H1 (cell line): ENCODE results near the gene CAMK2G. TPM values are rescaled to one million over a fixed set of nuclear protein-coding genes. Genes with fewer than 3 reads are reported as not detected.

Experiments used
- CTCF ChIA-PET: fragments of 300-600 bp; sonication (Branson Sonifier 250); formaldehyde crosslinking; loops from one replicate; lab custom pipeline; 2021; ENCODE audit not compliant: partially characterized antibody; lab: Charles Lee
- POLR2A ChIA-PET: fragments of 300-600 bp; sonication (Branson Sonifier 250); formaldehyde crosslinking; loops from one replicate; lab custom pipeline; 2021; ENCODE audit warnings: inconsistent platforms; ENCODE audit not compliant: partially characterized antibody; lab: Charles Lee
- DNase-seq, 2 experiments: peaks; one replicate each; pipeline versions ENCODE4 v3.0.0 to v3.0.0-alpha.2; 2010 to 2022; ENCODE audit warnings: low spot score in 2 of 2, low read depth in 1 of 2, mixed read lengths in 1 of 2
- FAIRE-seq: peaks from 2 replicates; lab custom pipeline; 2011; peaks lifted over from hg19 to GRCh38; lab: Jason Lieb, UNC
- H2AFZ ChIP-seq: 2 replicates; pipeline ENCODE4 v1.8.1; 2012; ENCODE audit warnings: low read length, inconsistent platforms
- H2AK5ac ChIP-seq: 2 replicates; pipeline ENCODE4 v1.6.1; 2013; ENCODE audit warnings: low read depth, low read length
- H2BK120ac ChIP-seq: replicated peaks from 2 replicates; pipeline ENCODE3; 2013; ENCODE audit warnings: low read depth, low read length, inconsistent platforms
- H2BK12ac ChIP-seq: 2 replicates; pipeline ENCODE4 v1.6.1; 2013; ENCODE audit warnings: low read depth, low read length
- H2BK15ac ChIP-seq: 2 replicates; pipeline ENCODE4 v1.6.1; 2013; ENCODE audit warnings: low read length
- H2BK20ac ChIP-seq: 2 replicates; pipeline ENCODE4 v1.6.1; 2013; ENCODE audit warnings: low read length
- H2BK5ac ChIP-seq: 2 replicates; pipeline ENCODE4 v1.6.1; 2013; ENCODE audit warnings: low read depth, low read length
- H3K14ac ChIP-seq: 2 replicates; pipeline ENCODE4 v1.6.1; 2013; ENCODE audit warnings: inconsistent platforms; ENCODE audit not compliant: insufficient read length
- H3K18ac ChIP-seq: 2 replicates; pipeline ENCODE4 v1.6.1; 2013; ENCODE audit warnings: low read length; ENCODE audit errors: extremely low read depth
- H3K23ac ChIP-seq: 2 replicates; pipeline ENCODE4 v1.6.1; 2013; ENCODE audit warnings: inconsistent platforms; ENCODE audit not compliant: insufficient read length
- H3K23me2 ChIP-seq: 2 replicates; pipeline ENCODE4 v1.6.1; 2013; ENCODE audit warnings: low read depth, low read length
- H3K27ac ChIP-seq: 2 replicates; pipeline ENCODE4 v1.6.1; 2011; ENCODE audit warnings: low read depth, low read length, inconsistent platforms
- H3K27me3 ChIP-seq, 4 experiments: replicated peaks in 1 of 4; 1 replicate in 1 of 4; 2 replicates in 3 of 4; pipeline versions ENCODE4 v1.6.1 to v1.8.1; 2011 to 2013; ENCODE audit warnings: low read length in 3 of 4, mild to moderate bottlenecking in 3 of 4, inconsistent platforms in 2 of 4, mixed read lengths in 2 of 4, moderate library complexity in 1 of 4; ENCODE audit not compliant: control insufficient read depth in 3 of 4, insufficient read depth in 3 of 4; ENCODE audit errors: extremely low read depth in 1 of 4
- H3K36me3 ChIP-seq, 4 experiments: 2 replicates each; pipeline versions ENCODE4 v1.6.1 to v1.8.1; 2011 to 2013; ENCODE audit warnings: mild to moderate bottlenecking in 4 of 4, low read length in 3 of 4, moderate library complexity in 2 of 4, control low read depth in 1 of 4, inconsistent platforms in 1 of 4; ENCODE audit not compliant: insufficient read depth in 4 of 4, control insufficient read depth in 2 of 4
- H3K4ac ChIP-seq: replicated peaks from 2 replicates; pipeline ENCODE3; 2013; ENCODE audit warnings: low read length, low read depth, mixed read lengths, inconsistent platforms; ENCODE audit not compliant: insufficient read length
- H3K4me1 ChIP-seq, 4 experiments: replicated peaks in 1 of 4; 1 replicate in 1 of 4; 2 replicates in 3 of 4; pipeline versions ENCODE4 v1.6.1 to v1.8.1; 2011 to 2013; ENCODE audit warnings: low read length in 3 of 4, inconsistent platforms in 2 of 4, mixed read lengths in 1 of 4; ENCODE audit not compliant: insufficient read depth in 4 of 4, control insufficient read depth in 3 of 4
- H3K4me2 ChIP-seq, 2 experiments: 2 replicates each; pipeline versions ENCODE4 v1.6.1 to v1.8.1; 2011 to 2013; ENCODE audit warnings: low read depth in 2 of 2, low read length in 2 of 2, control low read depth in 1 of 2, inconsistent platforms in 1 of 2, mild to moderate bottlenecking in 1 of 2; ENCODE audit not compliant: insufficient read depth in 1 of 2
- H3K4me3 ChIP-seq, 4 experiments: fragments of 200-600, 300-600 bp in 1 of 4; sonication (generic), shearing (Covaris generic), sonication (Bioruptor Twin) in 1 of 4; 2 replicates each; pipeline versions ENCODE4 v1.5.1 to v1.8.1; 2011 to 2016; ENCODE audit warnings: low read length in 4 of 4, low read depth in 3 of 4, control low read depth in 2 of 4, inconsistent platforms in 2 of 4, mild to moderate bottlenecking in 2 of 4, mixed read lengths in 1 of 4, moderate library complexity in 1 of 4; ENCODE audit not compliant: insufficient read depth in 2 of 4; ENCODE audit errors: extremely low read depth in 1 of 4
- H3K56ac ChIP-seq: replicated peaks from 2 replicates; pipeline ENCODE3; 2013; ENCODE audit warnings: low read depth, mild to moderate bottlenecking, mixed read lengths, low read length, inconsistent platforms; ENCODE audit not compliant: insufficient read length
- H3K79me1 ChIP-seq: 2 replicates; pipeline ENCODE4 v1.6.1; 2013; ENCODE audit warnings: low read depth, low read length, control low read depth
- H3K79me2 ChIP-seq, 2 experiments: 2 replicates each; pipeline versions ENCODE4 v1.6.1 to v1.8.1; 2012 to 2013; ENCODE audit warnings: low read length in 2 of 2, mild to moderate bottlenecking in 2 of 2, inconsistent platforms in 1 of 2; ENCODE audit not compliant: insufficient read depth in 2 of 2, control insufficient read depth in 1 of 2
- H3K9ac ChIP-seq, 4 experiments: replicated peaks in 1 of 4; 1 replicate in 1 of 4; 2 replicates in 3 of 4; pipeline versions ENCODE4 v1.6.1 to v1.8.1; 2011 to 2013; ENCODE audit warnings: low read depth in 3 of 4, low read length in 3 of 4, control low read depth in 2 of 4, mild to moderate bottlenecking in 2 of 4, moderate library complexity in 2 of 4, inconsistent platforms in 1 of 4; ENCODE audit errors: extremely low read depth in 1 of 4
- H3K9me3 ChIP-seq, 2 experiments: 2 replicates each; pipeline versions ENCODE4 v1.6.1 to v1.8.1; 2012 to 2013; ENCODE audit warnings: mild to moderate bottlenecking in 2 of 2, moderate library complexity in 2 of 2, control low read depth in 1 of 2, inconsistent platforms in 1 of 2, low read depth in 1 of 2, low read length in 1 of 2, mixed read lengths in 1 of 2; ENCODE audit not compliant: insufficient read depth in 2 of 2
- H4K20me1 ChIP-seq, 2 experiments: replicated peaks in 1 of 2; 2 replicates each; pipeline versions ENCODE3 to v1.8.1; 2011 to 2013; ENCODE audit warnings: inconsistent platforms in 2 of 2, low read length in 2 of 2, mild to moderate bottlenecking in 1 of 2; ENCODE audit not compliant: insufficient read depth in 2 of 2, control insufficient read depth in 1 of 2
- H4K5ac ChIP-seq: 2 replicates; pipeline ENCODE4 v1.6.1; 2013; ENCODE audit warnings: low read length, low read depth, mixed read lengths, inconsistent platforms; ENCODE audit not compliant: insufficient read length
- H4K8ac ChIP-seq: 2 replicates; pipeline ENCODE4 v1.8.0; 2013; ENCODE audit warnings: mild to moderate bottlenecking, moderate library complexity, low read length, inconsistent platforms; ENCODE audit not compliant: insufficient read depth; ENCODE audit errors: extremely low read depth
- H4K91ac ChIP-seq: replicated peaks from 2 replicates; pipeline ENCODE3; 2013; ENCODE audit warnings: low read length, mixed read lengths, inconsistent platforms; ENCODE audit not compliant: insufficient read length
- RAD21 ChIP-seq, 2 experiments: IDR thresholded peaks in 1 of 2; conservative IDR thresholded peaks in 1 of 2; 2 replicates each; pipeline ENCODE4 v1.6.1; 2011; ENCODE audit warnings: low read depth in 2 of 2, low read length in 2 of 2, improper control_type of control experiment in 1 of 2, inconsistent platforms in 1 of 2, mild to moderate bottlenecking in 1 of 2, moderate library complexity in 1 of 2
- WGBS, 2 experiments: shearing (Covaris generic) in 1 of 2; methylation state at CpG; one replicate each; pipeline versions ENCODE4 v1.1.6 to v1.1.7; 2013 to 2015; ENCODE audit warnings: low lambda C conversion rate in 2 of 2, mixed read lengths in 2 of 2, inconsistent platforms in 1 of 2, low coverage in 1 of 2, missing lambda C conversion rate in 1 of 2; ENCODE audit not compliant: insufficient replicate concordance in 2 of 2, insufficient coverage in 1 of 2, insufficient read length in 1 of 2; ENCODE audit errors: extremely low coverage in 1 of 2, missing lambda C conversion rate in 1 of 2; 5-methylcytosine and 5-hydroxymethylcytosine counted together
- polyA plus RNA-seq, 7 experiments: library from polyadenylated mRNA; depleted of rRNA in 3 of 7; stranded (reverse) in 5 of 7; unstranded in 2 of 7; fragments of >200 nt in 5 of 7; fragments of 200-250 nt in 2 of 7; gene quantifications; 1 replicate in 5 of 7; 2 replicates in 1 of 7; 4 replicates in 1 of 7; pipeline versions ENCODE4 v1.2.1 to v1.2.3, GENCODE V29; 2011 to 2013; ENCODE audit warnings: missing spikeins in 2 of 7, mixed read lengths in 2 of 7
- total RNA-seq: library from RNA; stranded (reverse); fragmentation: NEBNext Ultra II Directional; extraction: Animal tissue kit (Norgen Biotek cat#: 25700); gene quantifications from 2 replicates; pipeline ENCODE4 v1.2.1, GENCODE V29; 2021

CAMK2G gene
- total and polyA plus RNA-seq, 2 of the 8 experiments (the other 6 are each of a cell fraction or from before 2014, with no cell fraction given): 28.9 to 31.7 TPM

DNA sequence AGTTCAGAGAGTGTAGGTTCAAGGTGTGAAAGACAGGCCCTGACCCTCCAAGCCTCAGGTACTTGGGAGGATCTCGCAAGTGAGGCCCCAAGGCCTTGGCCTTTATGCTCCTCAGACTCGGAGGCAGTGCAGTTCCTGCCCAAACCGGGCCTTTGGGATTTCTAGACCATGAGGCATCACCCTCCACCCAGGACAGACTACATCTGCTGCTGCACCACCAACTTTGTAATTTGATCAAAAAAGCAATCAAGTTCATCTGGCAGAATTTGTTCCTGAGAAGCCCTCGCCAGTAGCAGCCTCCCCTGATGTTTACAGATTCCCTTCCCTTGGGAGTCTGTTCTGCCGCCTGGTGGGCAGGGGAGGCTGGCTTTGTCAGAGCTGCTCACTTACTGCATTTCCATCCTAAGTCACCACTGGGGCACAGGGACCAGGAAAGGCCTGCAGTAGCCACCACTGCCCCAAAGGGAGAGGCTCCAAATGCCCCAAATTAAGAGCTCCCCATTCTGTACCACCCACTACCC, 2.1 kb downstream of the CAMK2G start:
- Histone ChIP-seq H3K4me3 (no peak overlapping the region), H3K4me2 (no peak overlapping the region; a peak in 1 of 4 replicates), H3K56ac (no peak overlapping the region), H4K20me1 (peaks cover 15 to 26% of the 10 kb centered on the region in 2 experiments), H3K36me3 (peaks cover 4 to 29% (median 10%) of the 10 kb centered on the region in 4 experiments; a peak in 6 of 8 replicates), H3K14ac (no peak overlapping the region), H3K27me3 (peaks cover 0 to 3% (median 0%) of the 10 kb centered on the region in 4 experiments; a peak in 1 of 7 replicates), H2BK12ac (no peak overlapping the region), H4K8ac (no peak overlapping the region), H2AK5ac (no peak overlapping the region), H3K23me2 (peaks cover 9% of the 10 kb centered on the region; the same call in 1 of the 2 replicates), H3K4me1 (peaks cover 0 to 18% (median 13%) of the 10 kb centered on the region in 4 experiments; a peak in 6 of 7 replicates), H3K9me3 (no peaks in the 10 kb centered on the region), H3K79me1 (peaks cover 20% of the 10 kb centered on the region), H2AFZ (no peak overlapping the region), H4K5ac (no peak overlapping the region), H2BK5ac (no peak overlapping the region), H3K79me2 (peaks cover 0 to 45% of the 10 kb centered on the region in 2 experiments; a peak in 3 of 4 replicates), H2BK15ac (no peak overlapping the region), H3K9ac (no peak overlapping the region), H4K91ac (no peak overlapping the region), H3K18ac (no peak overlapping the region), H3K23ac (no peak overlapping the region), H2BK20ac (no peak overlapping the region), H3K27ac (no peak overlapping the region), H2BK120ac (no peak overlapping the region), H3K4ac (no peak overlapping the region)
- ChIA-PET CTCF (interaction anchor here (1.2 to 18.1 kb wide), 7 partner anchors 6 to 85 kb away, joined by 3 to 243 read pairs (median 6); partner anchors contain the start of gene CAMK2G), POLR2A (interaction anchor here (1.2 kb wide), 1 partner anchor 9 kb away, joined by 3 read pairs; no protein-coding TSS in a partner anchor)
- WGBS, 2 experiments: 86% methylated on average over 5 of the region's 5 CpGs; no CpG with 5 or more reads in 1 of the 2 experiments
- DNase-seq: no peak
- no peak for FAIRE-seq
- TF ChIP-seq RAD21 (IDR thresholded peaks at IDR 0.05 in 1 of 2, conservative IDR thresholded peaks at IDR 0.05 in 1 of 2; ENCODE audit: low read depth in 2 of 2, low read length in 2 of 2): peak in 1 of 2 experiments; percentile 19; a peak in 1 of 4 replicates
